Left lobe of liver (tissue), 2 donors: ENCODE measurements around the gene ATP2A2. TPM values are rescaled to one million over a fixed set of nuclear protein-coding genes. Genes with fewer than 3 reads are reported as not detected.
"Not testable (repeated sequence)": the region's sequence is repeated elsewhere in the genome, so short reads cannot be mapped to it uniquely, and the experiment has no call there.

ENCODE experiments used
- ATAC-seq: fragments of 200-7000 bp; cut with Tn5 transposase; one replicate; pipeline ENCODE4 v1.9.1; 2020; ENCODE audit warnings: mild to moderate bottlenecking, moderate library complexity
- DNase-seq: peaks from one replicate; pipeline ENCODE4 v3.0.0-alpha.2; 2020; ENCODE audit warnings: low spot score
- total RNA-seq: library from RNA; stranded (reverse); gene quantifications from one replicate; pipeline ENCODE4 v1.2.1, GENCODE V29; 2021
- donor health status: DM: no; HTN: no; CAD: no; lungs with moderate emphysema.
- donor health status: DM: no; HTN: yes; CAD: no.

Gene ATP2A2
- 118 TPM for total RNA-seq

DNA sequence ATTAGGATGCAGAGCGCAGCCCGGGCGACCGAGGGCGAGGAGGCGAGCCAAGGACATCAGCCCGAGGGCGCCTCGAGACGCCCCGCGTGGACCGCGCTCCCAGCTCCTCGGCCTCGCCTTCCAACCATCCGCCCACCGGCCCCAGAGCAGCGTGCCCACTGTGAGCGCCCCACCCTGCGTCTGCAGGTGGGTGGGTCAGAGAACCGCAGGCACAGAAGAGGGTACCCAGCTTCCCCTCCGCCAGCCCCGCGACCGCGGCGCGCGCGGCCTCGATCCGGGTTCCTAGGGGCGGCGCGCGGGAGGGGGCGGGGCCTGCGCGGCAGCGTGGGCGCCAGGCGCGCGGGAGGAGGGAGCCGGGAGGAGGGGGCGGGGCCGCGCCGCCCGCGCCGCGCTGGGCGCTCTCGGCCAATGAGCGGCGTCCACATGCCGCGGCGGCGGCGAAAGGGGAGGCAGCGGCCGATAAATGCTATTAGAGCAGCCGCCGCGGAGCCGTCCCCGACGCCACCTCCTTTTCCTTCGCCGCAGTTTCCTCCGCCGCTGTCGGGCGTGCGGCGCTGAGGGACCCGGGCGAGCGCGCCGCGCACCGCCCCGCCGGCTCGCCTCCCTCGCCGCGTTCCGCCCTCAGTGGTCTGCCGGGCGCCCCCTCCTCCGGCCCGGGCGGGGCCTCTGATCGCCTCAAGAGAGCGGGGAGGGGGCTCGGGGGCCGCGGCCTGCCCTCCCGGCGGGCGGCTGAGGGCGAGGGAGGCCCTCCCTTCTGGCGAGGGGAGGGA, at the start of gene ATP2A2:
Gene ATP2A2, plus strand, starts transcription at position 469 of the 770 bp plus-strand sequence. CDS start 543 bp downstream, outside the sequence.
- peak; percentile 93 for DNase-seq
- ATAC-seq = peak; percentile 93

DNA sequence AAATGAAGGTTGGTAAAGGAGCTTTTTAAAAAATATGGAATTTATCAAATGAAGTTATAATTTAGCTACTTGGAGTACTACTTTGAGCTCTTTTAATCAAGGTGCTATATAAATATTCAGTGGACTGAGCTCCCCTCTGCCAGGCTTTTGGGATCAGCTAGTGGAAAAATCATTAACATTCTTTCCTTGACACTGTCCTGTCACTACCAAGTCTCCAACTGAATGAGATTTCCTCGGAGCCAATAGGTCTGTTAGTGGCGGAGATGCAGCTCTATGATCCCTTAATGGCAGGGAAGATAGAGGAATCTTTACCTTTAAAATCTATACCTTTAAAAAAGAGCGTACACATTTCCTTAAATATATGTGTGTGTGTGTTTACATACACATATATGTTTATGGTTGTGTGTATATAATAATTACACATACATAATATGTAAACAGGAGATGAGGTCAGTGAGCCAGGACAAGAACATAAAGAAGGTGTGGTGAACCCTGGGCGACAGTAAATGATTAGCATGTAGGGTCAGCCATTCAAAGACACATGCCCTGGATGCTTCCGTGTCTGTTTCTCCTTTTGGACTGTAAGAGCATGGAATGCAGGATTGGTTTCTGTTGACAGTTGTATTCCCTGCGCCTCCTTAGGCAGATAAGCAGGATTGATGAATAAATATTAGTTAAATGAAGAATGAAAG, 47.7 kb upstream of the ATP2A2 start:
- ATAC-seq = no peak
- DNase-seq = no peak

GRCh38 chr12:110234331-110234751, 46.7 kb upstream of the ATP2A2 start:
- no peak for ATAC-seq
- no peak for DNase-seq

- peak; percentile 68 for ATAC-seq
- DNase-seq = no peak
Measured at GRCh38 chr12:110234755-110235154, 46.3 kb upstream of the ATP2A2 start.

GRCh38 chr12:110235383-110235782, 45.7 kb upstream of the ATP2A2 start:
- DNase-seq = no peak
- no peak for ATAC-seq

DNA sequence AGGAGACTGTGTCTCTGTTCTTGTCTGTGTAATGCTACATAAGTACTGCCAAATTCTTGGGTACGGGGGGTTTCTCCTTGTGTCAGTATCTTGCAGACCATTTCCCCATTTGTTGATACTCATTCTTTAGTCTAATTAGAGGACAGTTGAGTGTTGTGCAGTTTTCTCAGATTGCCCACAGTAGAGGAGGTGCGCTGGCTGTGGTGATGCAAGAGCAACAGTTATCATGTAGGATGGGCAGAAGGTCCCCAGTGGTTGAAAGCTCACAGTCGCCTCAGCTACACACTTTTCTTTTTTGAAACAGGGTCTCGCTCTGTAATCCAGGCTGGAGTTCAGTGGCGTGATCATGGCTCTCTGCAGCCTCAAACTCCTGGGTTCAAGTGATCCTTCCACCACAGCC, 37.8 kb upstream of the ATP2A2 start:
- no peak for DNase-seq

GRCh38 chr12:110244372-110244771, 36.7 kb upstream of the ATP2A2 start:
- DNase-seq = peak; percentile 15
- no peak for ATAC-seq

More for the DNA sequence above, 37.8 kb upstream of the ATP2A2 start:
- no peak for ATAC-seq

DNA sequence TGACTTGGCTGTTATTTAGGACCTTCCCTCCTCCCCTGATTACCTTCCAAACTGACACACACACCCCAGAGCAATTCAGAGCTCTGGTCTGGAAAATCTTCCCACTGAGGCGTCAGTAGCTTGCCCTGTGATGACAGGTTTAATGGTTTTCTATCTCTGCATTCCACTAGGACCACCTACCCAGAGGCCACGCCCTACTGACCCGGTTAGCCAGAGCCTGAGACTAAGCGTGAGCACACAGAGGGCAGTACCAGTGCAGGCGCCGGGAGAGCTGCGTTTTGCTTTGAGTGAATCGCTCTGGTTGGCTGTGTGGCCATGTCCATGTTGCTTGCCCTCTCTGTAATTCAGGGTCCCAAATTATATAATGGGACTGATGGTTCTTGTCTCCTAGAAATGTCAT, 36.2 kb upstream of the ATP2A2 start:
- DNase-seq = peak; percentile 56
- ATAC-seq = no peak

DNA sequence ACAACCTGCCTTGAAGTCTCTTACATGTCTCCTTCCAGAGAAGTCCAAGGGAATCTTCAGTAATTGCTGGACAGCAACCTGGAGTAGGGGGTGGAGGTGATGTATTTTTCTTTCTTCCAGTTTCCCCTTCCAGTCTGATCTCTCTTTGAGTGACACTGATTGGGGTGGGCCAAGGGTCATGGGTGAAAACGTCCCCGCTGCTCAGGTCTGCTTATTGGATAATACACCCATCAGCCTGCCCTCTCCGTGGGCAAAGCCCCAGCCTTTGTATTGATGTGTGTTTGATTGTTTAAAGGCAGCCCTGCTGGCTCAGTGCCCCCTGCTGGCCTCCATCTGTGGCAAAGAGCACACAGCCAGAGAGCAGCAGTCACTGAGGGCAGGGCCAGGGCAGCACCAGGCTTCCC, 35.7 kb upstream of the ATP2A2 start:
- ATAC-seq (peak; percentile 47), DNase-seq (peak; percentile 90)

DNA sequence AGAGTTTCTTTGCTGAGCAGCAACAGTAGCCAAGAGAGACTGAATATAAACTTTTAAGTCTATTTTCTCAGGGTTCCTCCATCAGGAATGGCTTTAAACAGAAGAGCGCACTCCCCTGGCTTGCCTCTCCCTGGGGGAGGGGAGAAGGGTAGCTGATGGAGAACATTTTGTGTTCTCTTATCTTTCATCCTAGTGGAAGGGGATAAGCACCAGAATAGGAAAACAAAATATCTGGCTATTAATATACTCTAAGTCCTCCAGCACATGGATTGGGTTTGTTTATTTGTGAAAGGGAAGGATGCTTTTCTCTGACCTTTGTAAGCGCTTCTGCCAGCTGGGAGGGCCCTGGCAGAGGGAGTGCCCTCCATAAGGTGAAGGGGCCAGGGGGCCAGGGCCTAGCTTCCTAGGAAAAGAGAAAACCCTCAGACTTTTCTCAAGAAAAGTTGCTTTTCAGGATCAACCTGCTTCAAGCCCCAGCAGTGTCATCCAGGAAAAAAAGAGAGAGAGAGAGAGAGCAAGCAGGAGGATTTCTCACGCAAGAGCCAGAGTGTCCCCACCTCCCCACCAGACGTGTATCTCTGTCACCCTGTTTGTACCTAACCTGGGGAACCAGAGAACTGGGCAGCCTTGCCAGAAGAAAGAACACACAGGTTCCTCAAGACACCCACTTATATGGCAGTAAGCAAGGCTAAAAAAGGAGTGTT, 34.3 kb upstream of the ATP2A2 start:
- ATAC-seq (peak; percentile 1), DNase-seq (peak; percentile 55)

DNA sequence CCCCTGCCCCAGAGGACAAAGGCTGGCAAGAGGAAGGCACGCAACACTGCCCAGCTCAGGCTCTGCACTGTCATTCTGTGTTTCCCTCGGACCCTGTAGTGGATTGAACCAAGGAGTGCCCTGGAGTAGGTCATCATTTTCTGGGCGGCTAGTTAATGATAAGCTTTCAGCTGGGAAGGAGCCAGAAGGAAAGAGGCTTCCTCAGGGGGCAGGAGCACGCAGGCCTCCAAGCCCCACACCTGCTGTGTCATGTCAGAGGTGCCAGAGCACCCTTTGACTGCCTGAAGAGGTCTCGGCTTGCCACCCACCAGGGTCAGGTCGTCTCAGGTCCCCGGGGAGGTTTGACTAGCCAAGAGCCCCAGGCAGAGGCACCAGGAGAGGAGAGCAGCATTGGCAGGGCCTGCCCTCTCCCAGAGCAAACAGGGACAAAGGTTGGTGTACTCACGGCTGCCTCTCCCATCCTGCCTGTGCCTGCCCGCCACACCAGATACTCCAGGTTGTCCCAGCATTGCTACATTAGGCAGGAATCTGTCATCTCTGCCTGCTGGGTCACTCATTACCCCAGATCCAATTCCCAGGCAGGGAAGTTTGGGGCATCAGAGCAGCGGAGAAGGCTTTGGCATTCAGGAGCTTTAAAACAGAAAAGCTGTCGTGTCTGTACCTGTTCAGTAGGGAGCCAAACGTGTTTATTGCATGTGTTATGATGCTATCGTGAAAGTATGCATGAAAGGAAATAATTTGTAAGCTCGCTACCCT, 33.5 kb upstream of the ATP2A2 start:
- DNase-seq = peak; percentile 96
- peak; percentile 77 for ATAC-seq

GRCh38 chr12:110248096-110248447, 33.0 kb upstream of the ATP2A2 start:
- ATAC-seq (peak; percentile 25), DNase-seq (peak; percentile 74)

GRCh38 chr12:110249105-110249504, 31.9 kb upstream of the ATP2A2 start:
- DNase-seq (peak; percentile 45), ATAC-seq (no peak)

DNA sequence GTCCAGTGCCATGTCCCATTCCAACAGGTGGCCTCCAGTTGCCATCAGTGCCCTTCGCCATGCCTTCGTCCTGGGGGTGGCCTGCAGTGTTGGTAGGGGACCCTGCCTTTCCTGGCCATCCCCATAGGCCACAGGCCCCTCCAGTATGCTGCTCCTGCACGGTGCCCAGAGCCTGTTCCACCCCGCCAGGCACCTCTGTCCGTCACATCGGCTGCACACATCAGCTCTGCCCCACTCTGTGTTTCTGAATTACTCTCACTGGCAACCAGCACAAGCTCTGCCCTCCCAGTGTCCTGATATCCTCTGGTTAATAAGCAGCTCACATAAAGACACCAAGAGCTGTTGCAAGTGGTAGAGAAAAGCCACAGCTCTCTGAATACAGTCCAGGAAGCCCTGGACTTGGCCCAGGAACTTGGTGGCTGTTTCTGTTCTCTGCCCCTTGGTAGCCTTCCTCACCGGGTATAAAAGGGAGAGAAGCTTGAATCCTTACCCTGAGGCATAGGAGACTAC, 31.3 kb upstream of the ATP2A2 start:
- peak; percentile 89 for DNase-seq
- peak; percentile 60 for ATAC-seq

DNA sequence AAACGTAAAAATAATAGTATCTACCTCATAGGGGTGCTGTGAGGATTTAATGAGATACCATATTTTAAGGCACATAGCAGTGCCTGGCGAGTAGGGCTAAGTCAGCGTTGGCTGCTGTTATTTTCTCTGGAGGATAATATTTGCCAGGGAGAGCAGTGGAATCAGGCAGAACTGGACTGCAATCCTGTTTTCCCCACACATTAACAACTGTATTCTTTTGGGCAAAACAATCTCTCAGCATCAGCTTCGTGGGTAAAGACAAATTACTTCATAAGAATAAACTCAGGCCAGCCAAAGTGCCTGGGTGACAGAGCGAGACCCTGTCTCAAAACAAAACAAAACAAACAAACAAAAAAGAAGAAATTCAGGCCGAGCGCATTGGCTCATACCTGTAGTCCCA, 29.7 kb upstream of the ATP2A2 start:
- DNase-seq = peak; percentile 7
- no peak for ATAC-seq

DNA sequence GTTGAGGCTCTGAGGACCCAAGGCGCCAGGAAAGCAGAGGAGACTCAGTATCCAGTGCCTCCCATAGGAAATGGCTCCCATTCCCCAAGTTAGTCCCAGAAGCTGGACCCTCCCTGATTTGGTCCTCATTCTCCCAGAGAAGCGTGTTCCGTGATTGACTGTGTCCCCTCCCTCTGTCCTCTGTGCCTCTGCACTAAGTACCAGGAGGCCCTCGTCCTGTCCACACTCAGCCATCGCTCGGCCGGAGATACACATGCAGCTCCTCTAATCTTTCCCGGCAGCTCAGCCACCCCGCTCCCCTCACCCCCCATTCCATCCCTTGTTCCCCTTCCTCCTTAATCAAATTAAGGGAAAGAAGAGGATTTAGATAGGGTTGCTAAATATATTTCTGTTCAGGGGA, 28.3 kb upstream of the ATP2A2 start:
- peak; percentile 44 for DNase-seq
- no peak for ATAC-seq

- ATAC-seq (peak; percentile 53), DNase-seq (peak; percentile 72)
Measured at GRCh38 chr12:110253176-110253575, 27.9 kb upstream of the ATP2A2 start.

- DNase-seq (peak; percentile 32), ATAC-seq (no peak)
Measured at GRCh38 chr12:110254971-110255540, 26.0 kb upstream of the ATP2A2 start.

DNA sequence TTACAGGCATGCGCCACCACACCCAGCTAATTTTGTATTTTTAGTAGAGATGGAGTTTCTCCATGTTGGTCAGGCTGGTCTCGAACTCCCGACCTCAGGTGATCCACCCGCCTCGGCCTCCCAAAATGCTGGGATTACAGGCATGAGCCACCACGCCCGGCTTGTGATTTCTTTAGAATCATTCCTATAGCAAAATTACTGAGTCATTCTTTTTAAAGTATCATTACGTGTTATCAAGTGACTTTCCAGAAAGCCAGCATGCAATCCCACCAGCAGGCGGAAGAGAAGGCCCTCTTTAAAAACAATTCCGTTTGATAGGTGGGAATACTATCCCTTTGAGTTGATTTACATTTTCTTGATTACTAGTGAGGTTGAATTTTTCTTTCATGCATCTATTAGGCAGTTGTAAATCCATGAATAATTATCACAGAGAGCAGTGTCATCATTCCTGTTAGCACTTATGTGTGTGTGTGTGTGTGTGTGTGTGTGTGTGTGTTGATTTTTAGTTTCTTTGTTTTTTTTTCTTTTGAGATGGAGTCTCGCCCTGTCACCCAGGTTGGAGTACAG, 25.1 kb upstream of the ATP2A2 start:
- not testable (repeated sequence) for DNase-seq, ATAC-seq
